PC-9 (cell line): ENCODE results near the gene CHST11. TPM values are rescaled to one million over a fixed set of nuclear protein-coding genes. Genes with fewer than 3 reads are reported as not detected.

Experiments used
- BruUV-seq: library from RNA; stranded (reverse); fragments of 400-500 nt; replicated peaks from 2 replicates; lab custom pipeline; 2021; lab: Mats Ljungman, UMichigan
- CTCF ChIA-PET: fragments of 300-600 bp; sonication (Branson Sonifier 250); formaldehyde crosslinking; loops from one replicate; lab custom pipeline; 2022; ENCODE audit warnings: antibody characterized with exemption; lab: Charles Lee
- POLR2A ChIA-PET: fragments of 300-600 bp; sonication (Branson Sonifier 250); formaldehyde crosslinking; loops from one replicate; lab custom pipeline; 2022; ENCODE audit warnings: antibody characterized with exemption; ENCODE audit not compliant: unreplicated experiment; lab: Charles Lee
- DNase-seq, 2 experiments: peaks; one replicate each; pipeline versions ENCODE4 v3.0.0 to v3.0.0-alpha.2; 2015 to 2022; ENCODE audit warnings: mixed read lengths in 1 of 2
- H2AFZ ChIP-seq: fragments of 200-600 bp; sonication (generic); 2 replicates; pipeline ENCODE4 v1.8.1; 2017; ENCODE audit warnings: antibody characterized with exemption
- H3F3A ChIP-seq: fragments of 200-600 bp; sonication (generic); 2 replicates; pipeline ENCODE4 v1.8.1; 2017; ENCODE audit warnings: antibody characterized with exemption, mild to moderate bottlenecking, low read depth; ENCODE audit not compliant: insufficient read depth
- H3K27ac ChIP-seq: fragments of 200-600 bp; sonication (generic); 2 replicates; pipeline ENCODE4 v1.6.1; 2016; ENCODE audit warnings: mixed run types
- H3K27me3 ChIP-seq: fragments of 200-600 bp; sonication (generic); 2 replicates; pipeline ENCODE4 v1.6.1; 2016; ENCODE audit warnings: low read depth, mixed run types; ENCODE audit not compliant: insufficient read depth
- H3K36me3 ChIP-seq: fragments of 200-600 bp; sonication (generic); 2 replicates; pipeline ENCODE4 v1.6.1; 2016; ENCODE audit warnings: low read depth, mixed run types
- H3K4me1 ChIP-seq: fragments of 200-600 bp; sonication (generic); replicated peaks from 2 replicates; pipeline ENCODE4 v1.6.1; 2016; ENCODE audit warnings: mixed run types; ENCODE audit not compliant: insufficient read depth
- H3K4me2 ChIP-seq: fragments of 200-600 bp; sonication (generic); 2 replicates; pipeline ENCODE4 v1.6.1; 2017; ENCODE audit warnings: mixed run types
- H3K4me3 ChIP-seq: fragments of 200-600 bp; sonication (generic); 2 replicates; pipeline ENCODE4 v1.6.1; 2016; ENCODE audit warnings: mixed run types
- H3K79me2 ChIP-seq: fragments of 200-600 bp; sonication (generic); 2 replicates; pipeline ENCODE4 v1.6.1; 2017; ENCODE audit warnings: low read depth, mixed run types
- H3K9me2 ChIP-seq: fragments of 200-600 bp; sonication (generic); 2 replicates; pipeline ENCODE4 v1.8.1; 2017; ENCODE audit warnings: mild to moderate bottlenecking; ENCODE audit not compliant: insufficient read depth
- H3K9me3 ChIP-seq: fragments of 200-600 bp; sonication (generic); 2 replicates; pipeline ENCODE4 v1.8.1; 2016; ENCODE audit warnings: low read depth; ENCODE audit not compliant: insufficient read depth
- H4K20me1 ChIP-seq: fragments of 200-600 bp; sonication (generic); 2 replicates; pipeline ENCODE4 v1.8.1; 2017; ENCODE audit not compliant: insufficient read depth
- EZH2 ChIP-seq: fragments of 200-600 bp; sonication (generic); IDR thresholded peaks from 2 replicates; pipeline ENCODE4 v1.8.0; 2017; ENCODE audit warnings: antibody characterized with exemption, low read depth
- intact Hi-C: fragments of 100-400 bp; cut with micrococcal nuclease; formaldehyde crosslinking; loops from one replicate; pipeline ENCODE4 v1.10.0; 2022; ENCODE audit not compliant: unreplicated experiment
- total RNA-seq: library from RNA; stranded (reverse); gene quantifications from 2 replicates; pipeline ENCODE4 v1.2.3, GENCODE V29; 2021
- TF ChIP-seq, protein P1 (sequence below): fragments of 200-600 bp; sonication (generic); conservative IDR thresholded peaks from 2 replicates; pipeline ENCODE4 v1.6.1; 2017; ENCODE audit warnings: mixed run types, antibody characterized with exemption, mild to moderate bottlenecking, moderate library complexity

Gene CHST11
- total RNA-seq, 1 experiment from 2014 or later: 39.9 TPM

DNA sequence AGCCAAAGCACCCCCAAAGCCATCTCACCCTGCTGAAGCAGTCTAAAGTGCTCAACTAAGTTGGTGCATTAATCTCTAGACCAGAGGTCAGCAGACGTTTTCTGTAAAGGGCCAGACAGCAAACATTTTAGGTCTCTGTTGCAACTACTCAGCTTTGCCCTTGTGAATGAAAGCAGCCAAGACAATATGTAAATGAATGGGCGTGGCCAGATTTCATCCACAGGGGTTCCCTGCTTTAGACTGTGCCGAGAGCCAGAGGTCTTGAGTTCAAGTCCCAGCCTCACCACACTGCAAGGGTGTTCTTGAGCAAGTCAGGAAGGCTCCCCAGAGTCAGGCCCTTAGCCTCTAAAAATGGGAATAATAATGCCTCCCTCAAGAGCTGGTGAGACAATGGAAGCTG lies 166.2 kb downstream of the CHST11 start:
- DNase-seq: no peak
- H2AFZ ChIP-seq: no peak overlapping the region
- no peak overlapping the region for H3K27ac ChIP-seq
- peaks cover 12% of the 10 kb centered on the region for H4K20me1 ChIP-seq
- H3K27me3 ChIP-seq: no peaks in the 10 kb centered on the region
- H3K9me3 ChIP-seq: no peaks in the 10 kb centered on the region
- H3F3A ChIP-seq: peaks cover 29% of the 10 kb centered on the region; the same call in 1 of the 2 replicates
- TF ChIP-seq EZH2: no peak
- TF ChIP-seq, protein P1, sequence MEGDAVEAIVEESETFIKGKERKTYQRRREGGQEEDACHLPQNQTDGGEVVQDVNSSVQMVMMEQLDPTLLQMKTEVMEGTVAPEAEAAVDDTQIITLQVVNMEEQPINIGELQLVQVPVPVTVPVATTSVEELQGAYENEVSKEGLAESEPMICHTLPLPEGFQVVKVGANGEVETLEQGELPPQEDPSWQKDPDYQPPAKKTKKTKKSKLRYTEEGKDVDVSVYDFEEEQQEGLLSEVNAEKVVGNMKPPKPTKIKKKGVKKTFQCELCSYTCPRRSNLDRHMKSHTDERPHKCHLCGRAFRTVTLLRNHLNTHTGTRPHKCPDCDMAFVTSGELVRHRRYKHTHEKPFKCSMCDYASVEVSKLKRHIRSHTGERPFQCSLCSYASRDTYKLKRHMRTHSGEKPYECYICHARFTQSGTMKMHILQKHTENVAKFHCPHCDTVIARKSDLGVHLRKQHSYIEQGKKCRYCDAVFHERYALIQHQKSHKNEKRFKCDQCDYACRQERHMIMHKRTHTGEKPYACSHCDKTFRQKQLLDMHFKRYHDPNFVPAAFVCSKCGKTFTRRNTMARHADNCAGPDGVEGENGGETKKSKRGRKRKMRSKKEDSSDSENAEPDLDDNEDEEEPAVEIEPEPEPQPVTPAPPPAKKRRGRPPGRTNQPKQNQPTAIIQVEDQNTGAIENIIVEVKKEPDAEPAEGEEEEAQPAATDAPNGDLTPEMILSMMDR: no peak
- intact Hi-C loops: no loop called here
- ChIA-PET POLR2A (no interaction called here), CTCF (no interaction called here)
- H3K4me3 ChIP-seq: no peak overlapping the region
- no peaks in the 10 kb centered on the region; the same call in none of the 2 replicates for H3K36me3 ChIP-seq
- H3K4me1 ChIP-seq: no peaks in the 10 kb centered on the region
- peaks cover 87% of the 10 kb centered on the region for H3K79me2 ChIP-seq
- H3K4me2 ChIP-seq: no peak overlapping the region
- no peaks in the 10 kb centered on the region for H3K9me2 ChIP-seq
- BruUV-seq: no TSS peak

GRCh38 chr12:104623883-104624282 lies 167.1 kb downstream of the CHST11 start:
- intact Hi-C loops: no loop called here
- no peak for DNase-seq
- Histone ChIP-seq H3K9me3 (no peaks in the 10 kb centered on the region), H3K79me2 (peaks cover 88% of the 10 kb centered on the region), H3K27ac (no peak overlapping the region), H3K4me2 (no peak overlapping the region), H3F3A (peaks cover 23% of the 10 kb centered on the region; the same call in 1 of the 2 replicates), H3K4me1 (no peaks in the 10 kb centered on the region), H3K9me2 (no peaks in the 10 kb centered on the region), H3K27me3 (no peaks in the 10 kb centered on the region), H2AFZ (no peak overlapping the region), H4K20me1 (peaks cover 12% of the 10 kb centered on the region), H3K36me3 (no peaks in the 10 kb centered on the region; the same call in none of the 2 replicates), H3K4me3 (no peak overlapping the region)
- ChIA-PET POLR2A (no interaction called here), CTCF (no interaction called here)
- BruUV-seq: no TSS peak
- TF ChIP-seq, protein P1: no peak
- TF ChIP-seq EZH2: no peak

DNA sequence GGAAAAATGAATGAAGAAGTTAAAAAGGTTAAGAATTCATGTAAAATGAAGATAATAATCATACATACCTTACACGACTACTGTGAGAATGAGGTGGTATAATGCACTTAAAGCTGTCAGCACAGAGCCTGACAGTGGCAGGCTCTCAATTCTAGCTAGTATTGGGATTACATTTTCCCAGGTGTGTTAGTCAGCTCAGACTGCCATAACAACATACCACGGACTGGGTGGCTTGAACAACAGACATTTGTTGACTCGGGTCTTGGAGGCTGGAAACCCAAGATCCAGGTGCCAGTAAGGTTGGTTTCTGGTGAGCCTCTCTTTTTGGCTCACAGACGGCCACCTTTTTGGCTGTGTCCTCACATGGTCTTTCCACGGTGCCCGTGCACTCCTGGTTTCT lies 167.8 kb downstream of the CHST11 start:
- H3K4me2 ChIP-seq: no peak overlapping the region
- no peaks in the 10 kb centered on the region for H3K9me2 ChIP-seq
- CTCF ChIA-PET: no interaction called here
- no peaks in the 10 kb centered on the region for H3K9me3 ChIP-seq
- H3K27me3 ChIP-seq: no peaks in the 10 kb centered on the region
- H3K36me3 ChIP-seq: no peaks in the 10 kb centered on the region; the same call in 1 of the 2 replicates
- no peak for DNase-seq
- H2AFZ ChIP-seq: no peak overlapping the region
- H4K20me1 ChIP-seq: peaks cover 12% of the 10 kb centered on the region; the same call in 1 of the 2 replicates
- intact Hi-C loops: no loop called here
- no peaks in the 10 kb centered on the region for H3K4me1 ChIP-seq
- POLR2A ChIA-PET: no interaction called here
- H3F3A ChIP-seq: peaks cover 17% of the 10 kb centered on the region; the same call in 1 of the 2 replicates
- no TSS peak for BruUV-seq
- H3K79me2 ChIP-seq: peaks cover 88% of the 10 kb centered on the region
- no peak overlapping the region for H3K27ac ChIP-seq
- TF ChIP-seq EZH2: no peak
- TF ChIP-seq, protein P1: no peak
- H3K4me3 ChIP-seq: no peak overlapping the region
